Measurements from ENCODE around the gene ZC3H4. TPM values are rescaled to one million over a fixed set of nuclear protein-coding genes. Genes with fewer than 3 reads are reported as not detected.
"Not testable (repeated sequence)": the region's sequence is repeated elsewhere in the genome, so short reads cannot be mapped to it uniquely, and the experiment has no call there.

The ZC3H4 gene
- total RNA-seq, 1 experiment from 2014 or later: 105 TPM

- Histone ChIP-seq H3K79me1 (ENCODE audit: insufficient read depth, low read depth, low read length, poor library complexity, severe bottlenecking) (peaks cover 4% of the 10 kb centered on the region), H3K18ac (ENCODE audit: insufficient read length, low read depth, low read length) (no peak overlapping the region), H3K27ac (ENCODE audit: insufficient read length, low read depth, low read length) (no peak overlapping the region), H3K4me2 (ENCODE audit: insufficient read depth, insufficient read length, low read length) (no peak overlapping the region), H2BK20ac (ENCODE audit: low read depth, low read length, poor library complexity, severe bottlenecking) (no peak overlapping the region), H2AK5ac (ENCODE audit: insufficient read length, low read length) (no peak overlapping the region), H3K4ac (ENCODE audit: low read depth, low read length) (no peak overlapping the region), H3K23ac (ENCODE audit: insufficient read length, low read depth, low read length) (no peak overlapping the region), H3K23me2 (ENCODE audit: insufficient read length, low read depth, low read length, poor library complexity, severe bottlenecking) (no peaks in the 10 kb centered on the region), H2BK12ac (ENCODE audit: insufficient read length, low read depth, low read length) (no peak overlapping the region), H3K4me1 (ENCODE audit: insufficient read depth, low read length) (no peaks in the 10 kb centered on the region), H2BK5ac (ENCODE audit: insufficient read length, low read length) (no peak overlapping the region), H3K9ac (ENCODE audit: extremely low read depth, insufficient read length, low read length) (no peak overlapping the region), H3K27me3 (ENCODE audit: insufficient read depth, low read length) (no peaks in the 10 kb centered on the region), H4K5ac (ENCODE audit: insufficient read length, low read depth, low read length) (no peak overlapping the region), H4K8ac (replicated peaks; ENCODE audit: insufficient read length, low read depth, low read length) (no peak overlapping the region), H3T11ph (ENCODE audit: low read length) (no peak overlapping the region), H3K79me2 (ENCODE audit: insufficient read depth, low read length) (peaks cover 35% of the 10 kb centered on the region; the same call in 1 of the 2 replicates), H4K91ac (ENCODE audit: insufficient read length, low read depth, low read length) (no peak overlapping the region), H3K56ac (ENCODE audit: insufficient read length, low read depth, low read length) (no peak overlapping the region), H2BK120ac (ENCODE audit: low read depth, low read length, poor library complexity, severe bottlenecking) (no peak overlapping the region), H3K9me3 (ENCODE audit: control insufficient read depth, low read depth, low read length) (no peaks in the 10 kb centered on the region), H2BK15ac (ENCODE audit: low read depth, low read length) (no peak overlapping the region), H3K14ac (ENCODE audit: insufficient read depth, low read length) (no peak overlapping the region), H4K20me1 (ENCODE audit: control insufficient read depth, insufficient read depth, insufficient read length) (peaks cover 2% of the 10 kb centered on the region), H2AFZ (ENCODE audit: low read length) (no peak overlapping the region)
- no peak for TF ChIP-seq CTCF (conservative IDR thresholded peaks at IDR 0.05)
- H3K4me1 Mint-ChIP-seq: peaks cover 4 to 7% of the 10 kb centered on the region in 2 experiments
- peaks cover 44 to 76% (median 62%) of the 10 kb centered on the region in 3 experiments; a peak in 6 of 7 replicates for H3K36me3 Mint-ChIP-seq (ENCODE audit: insufficient read depth in 1 of 3, low read depth in 3 of 3)
- H3K4me3 Mint-ChIP-seq: no peak overlapping the region
- peak overlapping the region in 1 of 3 experiments; percentile 94; a peak in 2 of 7 replicates for H3K27ac Mint-ChIP-seq
- H3K27me3 Mint-ChIP-seq (ENCODE audit: low read depth): no peaks in the 10 kb centered on the region; the same call in 1 of the 2 replicates
- DNase-seq: no peak
- no peaks in the 10 kb centered on the region; a peak in 1 of 5 replicates for H3K9me3 Mint-ChIP-seq
These were observed 28.1 kb upstream of the ZC3H4 start for GRCh38 chr19:47141695-47142094.

- not testable (repeated sequence) for H2BK20ac ChIP-seq (ENCODE audit: low read depth, low read length, poor library complexity, severe bottlenecking); H3K4me1 Mint-ChIP-seq; H4K8ac ChIP-seq (replicated peaks; ENCODE audit: insufficient read length, low read depth, low read length); H2BK120ac ChIP-seq (ENCODE audit: low read depth, low read length, poor library complexity, severe bottlenecking); H3K4me2 ChIP-seq (ENCODE audit: insufficient read depth, insufficient read length, low read length); H3K14ac ChIP-seq (ENCODE audit: insufficient read depth, low read length); H4K5ac ChIP-seq (ENCODE audit: insufficient read length, low read depth, low read length); H3K9me3 ChIP-seq (ENCODE audit: control insufficient read depth, low read depth, low read length); H3K27me3 Mint-ChIP-seq (ENCODE audit: low read depth); H3K4ac ChIP-seq (ENCODE audit: low read depth, low read length); H2BK15ac ChIP-seq (ENCODE audit: low read depth, low read length); H2BK5ac ChIP-seq (ENCODE audit: insufficient read length, low read length); H3K27me3 ChIP-seq (ENCODE audit: insufficient read depth, low read length); H3T11ph ChIP-seq (ENCODE audit: low read length); H3K9ac ChIP-seq (ENCODE audit: extremely low read depth, insufficient read length, low read length); H3K27ac ChIP-seq (ENCODE audit: insufficient read length, low read depth, low read length); H4K20me1 ChIP-seq (ENCODE audit: control insufficient read depth, insufficient read depth, insufficient read length); H3K56ac ChIP-seq (ENCODE audit: insufficient read length, low read depth, low read length); H3K4me1 ChIP-seq (ENCODE audit: insufficient read depth, low read length); H3K18ac ChIP-seq (ENCODE audit: insufficient read length, low read depth, low read length); H3K23ac ChIP-seq (ENCODE audit: insufficient read length, low read depth, low read length); H4K91ac ChIP-seq (ENCODE audit: insufficient read length, low read depth, low read length); H3K23me2 ChIP-seq (ENCODE audit: insufficient read length, low read depth, low read length, poor library complexity, severe bottlenecking); H2BK12ac ChIP-seq (ENCODE audit: insufficient read length, low read depth, low read length); H2AK5ac ChIP-seq (ENCODE audit: insufficient read length, low read length); H2AFZ ChIP-seq (ENCODE audit: low read length); H3K79me1 ChIP-seq (ENCODE audit: insufficient read depth, low read depth, low read length, poor library complexity, severe bottlenecking); H3K9me3 Mint-ChIP-seq
- Mint-ChIP-seq H3K27ac (peak overlapping the region; percentile 50 to 94 (median 89); a peak in 6 of 7 replicates), H3K36me3 (ENCODE audit: insufficient read depth in 1 of 3, low read depth in 3 of 3) (peaks cover 40 to 75% (median 57%) of the 10 kb centered on the region in 3 experiments; a peak in 6 of 7 replicates), H3K4me3 (peak overlapping the region in 1 of 2 experiments; percentile 34; a peak in 1 of 5 replicates)
- WGBS (ENCODE audit: extremely low coverage, insufficient read length, low lambda C conversion rate): no CpG with 5 or more reads among the region's 7 CpGs
- peaks cover 39% of the 10 kb centered on the region; the same call in 1 of the 2 replicates for H3K79me2 ChIP-seq (ENCODE audit: insufficient read depth, low read length)
- DNase-seq: peak; percentile 44
These were observed 27.7 kb upstream of the ZC3H4 start for GRCh38 chr19:47141252-47141651.

Data from H9 (cell line).